ENCODE data around the gene MED10.

GRCh38 chr5:6361101-6361500 lies 17.2 kb downstream of the MED10 start:
- TF ChIP-seq CTCF (IDR thresholded peaks at IDR 0.05) = no peak
- no peak for TF ChIP-seq POLR2AphosphoS5 (IDR thresholded peaks at IDR 0.05)
